Measurements from ENCODE around the gene SEMA5B. TPM values are rescaled to one million over a fixed set of nuclear protein-coding genes. Genes with fewer than 3 reads are reported as not detected.

SEMA5B gene
- total and polyA plus RNA-seq, 2 donors (not counting 3 experiments of a cell fraction or from before 2014, with no cell fraction given), result 0.07 TPM; not detected in 1

- no TSS peak for BruUV-seq (replicated peaks)
- intact Hi-C loops (cut with micrococcal nuclease), result no loop called here
- FAIRE-seq (no peak), DNase-seq (ENCODE audit: low read depth, low spot score) (no peak)
- H3K9me3 ChIP-seq (replicated peaks; ENCODE audit: control insufficient read depth, insufficient read depth, low read length), result no peaks in the 10 kb centered on the region
- no peaks in the 10 kb centered on the region for H3K36me3 ChIP-seq (ENCODE audit: control insufficient read depth in 2 of 2, extremely low read depth in 1 of 2, insufficient read depth in 2 of 2, low read length in 2 of 2)
- no peaks in the 10 kb centered on the region for H3K4me1 ChIP-seq (ENCODE audit: control insufficient read depth, extremely low read depth, insufficient read depth, low read length)
- TF ChIP-seq CTCF (IDR thresholded peaks at IDR 0.05; ENCODE audit: extremely low read depth in 1 of 2, insufficient read depth in 1 of 2, low read depth in 1 of 2, low read length in 2 of 2) (no peak), GATA2 (IDR thresholded peaks at IDR 0.05; ENCODE audit: insufficient read depth, insufficient read length, low read depth, low read length) (no peak), POLR2AphosphoS5 (IDR thresholded peaks at IDR 0.05; ENCODE audit: insufficient read depth, low read depth, low read length) (no peak), FOS (IDR thresholded peaks at IDR 0.05; ENCODE audit: borderline replicate concordance, insufficient read depth, low read length) (no peak), MYC (IDR thresholded peaks at IDR 0.05; ENCODE audit: low read depth, low read length) (no peak), POLR2A (IDR thresholded peaks at IDR 0.05; ENCODE audit: low read depth, low read length) (no peak)
- H3K9ac ChIP-seq (replicated peaks; ENCODE audit: extremely low read depth, insufficient read depth, low read length), result no peak overlapping the region
- ChIA-PET POLR2A (no interaction called here), CTCF (no interaction called here)
- dilution Hi-C loops (cut with MboI; ENCODE audit: extremely low pct_ligation_motif_present, low sequenced_read_pairs), result no loop called here
- no peak overlapping the region for H3K4me3 ChIP-seq (replicated peaks in 1 of 3; ENCODE audit: insufficient read depth in 1 of 3, low read depth in 1 of 3, low read length in 3 of 3)
- no peak overlapping the region for H2AFZ ChIP-seq (ENCODE audit: low read depth, low read length)
- no peaks in the 10 kb centered on the region for H3K9me1 ChIP-seq (replicated peaks; ENCODE audit: control insufficient read depth, extremely low read depth, insufficient read depth, low read length)
- no peaks in the 10 kb centered on the region for H4K20me1 ChIP-seq (replicated peaks; ENCODE audit: control insufficient read depth, extremely low read depth, insufficient read depth, low read length)
- no peak overlapping the region for H3K4me2 ChIP-seq (ENCODE audit: insufficient read depth, low read length)
- no peak overlapping the region for H3K27ac ChIP-seq (ENCODE audit: insufficient read depth, low read depth, low read length)
- no peaks in the 10 kb centered on the region for H3K79me2 ChIP-seq (ENCODE audit: control insufficient read depth, insufficient read depth, low read length)
- peaks cover 4 to 10% of the 10 kb centered on the region in 2 experiments for H3K27me3 ChIP-seq (ENCODE audit: control insufficient read depth in 2 of 2, insufficient read depth in 2 of 2, low read length in 2 of 2)
Measured at GRCh38 chr3:122931636-122932035, 95.9 kb downstream of the SEMA5B start.

Measured in endothelial cell of umbilical vein (primary cell).